ENCODE measurements around the gene CCL17. TPM values are rescaled to one million over a fixed set of nuclear protein-coding genes. Genes with fewer than 3 reads are reported as not detected.
A peak's percentile ranks its signal among the peaks of the same experiment; 100 is the strongest.

CCL17 gene
- total and polyA plus RNA-seq, 10 of the 15 experiments (the other 5 are each of a cell fraction or from before 2014, with no cell fraction given) = 1.2 to 84.9 (median 34.2) TPM

- TF ChIP-seq NKRF (conservative IDR thresholded peaks at IDR 0.05) (no peak), RELA (IDR thresholded peaks at IDR 0.05; ENCODE audit: borderline replicate concordance, partially characterized antibody) (no peak), MEF2A (IDR thresholded peaks at IDR 0.05; ENCODE audit: insufficient read depth, low read depth, low read length) (no peak), ZBTB4 (CRISPR knock-in tag; IDR thresholded peaks at IDR 0.05) (no peak), BRCA1 (IDR thresholded peaks at IDR 0.05; ENCODE audit: low read depth, low read length) (no peak), DPF2 (IDR thresholded peaks at IDR 0.05) (0 out of 2 replicates have a peak, but pooled peaks have one; percentile 6), HDAC6 (IDR thresholded peaks at IDR 0.05; ENCODE audit: unreplicated experiment) (no peak)
Measured at GRCh38 chr16:57380671-57381462, 23.7 kb upstream of the CCL17 start (continued).
